Mesenchymal stem cell (in vitro differentiated cells and primary cell): ENCODE data around the gene SLC35F3.

Source experiments
- DNase-seq: peaks from one replicate; pipeline ENCODE4 v3.0.0-alpha.2; 2013
- H2AFZ ChIP-seq: one replicate; pipeline ENCODE4 v1.6.1; 2013; ENCODE audit warnings: low read depth, mild to moderate bottlenecking, control low read depth, inconsistent platforms, low read length, moderate library complexity
- H2AK5ac ChIP-seq: 2 replicates; pipeline ENCODE4 v1.6.1; 2013; ENCODE audit warnings: low read length, moderate library complexity, mild to moderate bottlenecking, inconsistent platforms; ENCODE audit not compliant: severe bottlenecking
- H2BK120ac ChIP-seq: one replicate; pipeline ENCODE4 v1.6.1; 2013; ENCODE audit warnings: low read depth, mild to moderate bottlenecking, inconsistent platforms, low read length, moderate library complexity
- H2BK12ac ChIP-seq, 2 experiments: one replicate each; pipeline ENCODE4 v1.6.1; 2013; ENCODE audit warnings: inconsistent platforms in 2 of 2, low read length in 2 of 2, mild to moderate bottlenecking in 2 of 2, moderate library complexity in 2 of 2, control low read depth in 1 of 2
- H2BK15ac ChIP-seq: one replicate; pipeline ENCODE4 v1.6.1; 2013; ENCODE audit warnings: mild to moderate bottlenecking, low read depth, inconsistent platforms; ENCODE audit not compliant: poor library complexity, severe bottlenecking
- H2BK5ac ChIP-seq: 2 replicates; pipeline ENCODE4 v1.6.1; 2013; ENCODE audit warnings: low read depth, mild to moderate bottlenecking, low read length, control low read depth, inconsistent platforms; ENCODE audit not compliant: poor library complexity, severe bottlenecking
- H3K14ac ChIP-seq, 2 experiments: one replicate each; pipeline ENCODE4 v1.6.1; 2013; ENCODE audit warnings: inconsistent platforms in 2 of 2, low read length in 2 of 2, control low read depth in 1 of 2, mild to moderate bottlenecking in 1 of 2, moderate library complexity in 1 of 2
- H3K18ac ChIP-seq, 2 experiments: one replicate each; pipeline ENCODE4 v1.6.1; 2013; ENCODE audit warnings: inconsistent platforms in 2 of 2, low read length in 2 of 2, control low read depth in 1 of 2, low read depth in 1 of 2, mild to moderate bottlenecking in 1 of 2
- H3K23ac ChIP-seq, 2 experiments: one replicate each; pipeline ENCODE4 v1.6.1; 2013; ENCODE audit warnings: inconsistent platforms in 2 of 2, low read length in 2 of 2, mild to moderate bottlenecking in 2 of 2, moderate library complexity in 2 of 2, control low read depth in 1 of 2
- H3K27ac ChIP-seq: 2 replicates; pipeline ENCODE4 v1.5.1; 2013; ENCODE audit warnings: mild to moderate bottlenecking, moderate library complexity, low read length, control low read depth, inconsistent platforms; ENCODE audit not compliant: poor library complexity, severe bottlenecking
- H3K27me3 ChIP-seq, 2 experiments: 2 replicates each; pipeline versions ENCODE4 v1.6.1 to v1.7.0; 2013; ENCODE audit warnings: low read length in 2 of 2, mild to moderate bottlenecking in 2 of 2, moderate library complexity in 2 of 2, control low read depth in 1 of 2, inconsistent platforms in 1 of 2; ENCODE audit not compliant: control insufficient read depth in 1 of 2, insufficient read depth in 1 of 2
- H3K36me3 ChIP-seq, 2 experiments: 2 replicates each; pipeline versions ENCODE4 v1.6.1 to v1.7.0; 2013; ENCODE audit warnings: low read length in 2 of 2, control low read depth in 1 of 2, inconsistent platforms in 1 of 2, low read depth in 1 of 2, mild to moderate bottlenecking in 1 of 2; ENCODE audit not compliant: insufficient read depth in 2 of 2, control insufficient read depth in 1 of 2
- H3K4ac ChIP-seq, 2 experiments: one replicate each; pipeline ENCODE4 v1.6.1; 2013; ENCODE audit warnings: inconsistent platforms in 2 of 2, low read length in 2 of 2, mild to moderate bottlenecking in 2 of 2, moderate library complexity in 2 of 2, control low read depth in 1 of 2, low read depth in 1 of 2
- H3K4me1 ChIP-seq: 2 replicates; pipeline ENCODE4 v1.6.1; 2013; ENCODE audit warnings: low read depth, low read length, control low read depth; ENCODE audit not compliant: control insufficient read depth, insufficient read depth
- H3K4me2 ChIP-seq: 2 replicates; pipeline ENCODE4 v1.6.1; 2013; ENCODE audit warnings: low read length, mild to moderate bottlenecking, inconsistent platforms; ENCODE audit not compliant: poor library complexity, severe bottlenecking
- H3K4me3 ChIP-seq, 2 experiments: 2 replicates each; pipeline versions ENCODE4 v1.5.1 to v1.7.0; 2013; ENCODE audit warnings: low read length in 2 of 2, mild to moderate bottlenecking in 2 of 2, control low read depth in 1 of 2, low read depth in 1 of 2; ENCODE audit not compliant: insufficient read depth in 1 of 2
- H3K79me1 ChIP-seq: replicated peaks from 2 replicates; pipeline ENCODE4 v1.6.1; 2013; ENCODE audit warnings: mild to moderate bottlenecking, control low read depth, low read length, inconsistent platforms; ENCODE audit not compliant: poor library complexity, severe bottlenecking
- H3K9ac ChIP-seq: 2 replicates; pipeline ENCODE4 v1.7.0; 2013; ENCODE audit warnings: mild to moderate bottlenecking, low read length, moderate library complexity
- H3K9me3 ChIP-seq: 2 replicates; pipeline ENCODE4 v1.7.0; 2013; ENCODE audit warnings: mild to moderate bottlenecking, low read length; ENCODE audit not compliant: control insufficient read depth
- H4K8ac ChIP-seq: one replicate; pipeline ENCODE4 v1.6.1; 2013; ENCODE audit warnings: inconsistent platforms, mild to moderate bottlenecking, low read length, moderate library complexity
- H4K91ac ChIP-seq: one replicate; pipeline ENCODE4 v1.6.1; 2013; ENCODE audit warnings: mild to moderate bottlenecking, low read length, inconsistent platforms
- WGBS: methylation state at CpG from one replicate; pipeline ENCODE4 v1.1.7; 2013; ENCODE audit warnings: mixed read lengths; 5-methylcytosine and 5-hydroxymethylcytosine counted together

The SLC35F3 gene

GRCh38 chr1:234221601-234222000 lies 317.1 kb downstream of the SLC35F3 start:
- Histone ChIP-seq H3K23ac (no peak overlapping the region), H2BK120ac (no peak overlapping the region), H3K4me2 (no peak overlapping the region), H3K9ac (no peak overlapping the region), H2AFZ (no peak overlapping the region), H2AK5ac (no peak overlapping the region), H3K27me3 (peaks cover 6 to 9% of the 10 kb centered on the region in 2 experiments), H2BK12ac (no peak overlapping the region), H3K4me3 (no peak overlapping the region), H3K36me3 (no peaks in the 10 kb centered on the region), H3K4ac (no peak overlapping the region), H3K4me1 (no peaks in the 10 kb centered on the region), H3K79me1 (no peaks in the 10 kb centered on the region), H3K27ac (no peak overlapping the region), H2BK15ac (no peak overlapping the region), H2BK5ac (no peak overlapping the region), H4K8ac (no peak overlapping the region), H3K18ac (no peak overlapping the region), H3K9me3 (no peaks in the 10 kb centered on the region), H3K14ac (no peak overlapping the region), H4K91ac (no peak overlapping the region)
- WGBS = 100% methylated on average over 1 of the region's 2 CpGs
- DNase-seq = no peak

- H3K4me2 ChIP-seq = no peak overlapping the region
- H2BK12ac ChIP-seq = no peak overlapping the region
- H3K4me1 ChIP-seq = no peaks in the 10 kb centered on the region
- H4K8ac ChIP-seq = no peak overlapping the region
- no peak overlapping the region for H2BK15ac ChIP-seq
- H3K9me3 ChIP-seq = no peaks in the 10 kb centered on the region
- DNase-seq = no peak
- H3K79me1 ChIP-seq = no peaks in the 10 kb centered on the region
- no peak overlapping the region for H4K91ac ChIP-seq
- no peak overlapping the region for H2BK120ac ChIP-seq
- H2BK5ac ChIP-seq = no peak overlapping the region
- H3K4ac ChIP-seq = no peak overlapping the region
- no peak overlapping the region for H3K9ac ChIP-seq
- 64% methylated on average over 4 of the region's 6 CpGs for WGBS
- H3K18ac ChIP-seq = no peak overlapping the region
- H3K36me3 ChIP-seq = no peaks in the 10 kb centered on the region
- H3K23ac ChIP-seq = no peak overlapping the region
- peaks cover 2 to 5% of the 10 kb centered on the region in 2 experiments for H3K27me3 ChIP-seq
- H3K4me3 ChIP-seq = no peak overlapping the region
- H2AK5ac ChIP-seq = no peak overlapping the region
- no peak overlapping the region for H3K27ac ChIP-seq
- H2AFZ ChIP-seq = no peak overlapping the region
- H3K14ac ChIP-seq = no peak overlapping the region
Observed at GRCh38 chr1:234222561-234223280, 318.2 kb downstream of the SLC35F3 start.

GRCh38 chr1:234226113-234226818 lies 321.8 kb downstream of the SLC35F3 start:
- no peak overlapping the region for H3K27ac ChIP-seq
- H2AK5ac ChIP-seq = no peak overlapping the region
- no peak for DNase-seq
- H3K18ac ChIP-seq = no peak overlapping the region
- H3K9ac ChIP-seq = no peak overlapping the region
- no peak overlapping the region for H4K91ac ChIP-seq
- H3K36me3 ChIP-seq = no peaks in the 10 kb centered on the region
- WGBS = 80% methylated on average over 4 of the region's 5 CpGs
- H3K79me1 ChIP-seq = no peaks in the 10 kb centered on the region
- H3K23ac ChIP-seq = no peak overlapping the region
- no peaks in the 10 kb centered on the region for H3K9me3 ChIP-seq
- no peak overlapping the region for H2BK120ac ChIP-seq
- no peak overlapping the region for H3K4ac ChIP-seq
- no peak overlapping the region for H2BK5ac ChIP-seq
- H2BK12ac ChIP-seq = no peak overlapping the region
- no peak overlapping the region for H3K14ac ChIP-seq
- H3K4me1 ChIP-seq = no peaks in the 10 kb centered on the region
- no peak overlapping the region for H2BK15ac ChIP-seq
- H3K4me2 ChIP-seq = no peak overlapping the region
- H4K8ac ChIP-seq = no peak overlapping the region
- H3K27me3 ChIP-seq = no peaks in the 10 kb centered on the region
- H2AFZ ChIP-seq = no peak overlapping the region
- no peak overlapping the region for H3K4me3 ChIP-seq

DNA sequence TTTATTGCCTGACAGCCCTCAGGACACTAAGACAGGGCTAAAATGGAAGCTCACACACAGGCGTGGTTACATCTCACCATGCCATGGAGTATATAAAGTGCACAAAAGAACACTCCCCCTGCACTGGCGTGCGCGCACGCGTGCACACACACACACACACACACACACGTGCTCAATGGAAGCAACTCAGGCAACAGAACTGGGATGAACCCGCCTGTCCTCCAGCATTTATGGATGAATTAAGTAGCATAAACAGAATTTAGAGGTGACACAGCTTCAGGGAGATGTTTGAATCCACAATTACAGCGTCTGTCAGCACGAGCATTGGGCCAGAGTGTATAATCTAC lies 322.3 kb downstream of the SLC35F3 start:
- no peaks in the 10 kb centered on the region for H3K9me3 ChIP-seq
- H2BK5ac ChIP-seq = no peak overlapping the region
- 81% methylated on average over 10 of the region's 10 CpGs for WGBS
- no peak overlapping the region for H3K27ac ChIP-seq
- H3K4me2 ChIP-seq = no peak overlapping the region
- H2AK5ac ChIP-seq = no peak overlapping the region
- H4K91ac ChIP-seq = no peak overlapping the region
- H4K8ac ChIP-seq = no peak overlapping the region
- no peak overlapping the region for H2AFZ ChIP-seq
- no peak overlapping the region for H2BK120ac ChIP-seq
- DNase-seq = no peak
- no peaks in the 10 kb centered on the region for H3K4me1 ChIP-seq
- no peak overlapping the region for H3K4ac ChIP-seq
- no peaks in the 10 kb centered on the region for H3K79me1 ChIP-seq
- H2BK12ac ChIP-seq = no peak overlapping the region
- H3K23ac ChIP-seq = no peak overlapping the region
- no peak overlapping the region for H3K18ac ChIP-seq
- H2BK15ac ChIP-seq = no peak overlapping the region
- no peak overlapping the region for H3K14ac ChIP-seq
- H3K27me3 ChIP-seq = no peaks in the 10 kb centered on the region
- no peaks in the 10 kb centered on the region for H3K36me3 ChIP-seq
- H3K4me3 ChIP-seq = no peak overlapping the region
- H3K9ac ChIP-seq = no peak overlapping the region
